GM15510 (cell line): ENCODE measurements around the gene WIPF3.

Source experiments
- POLR2A ChIP-seq: IDR thresholded peaks from 3 replicates; pipeline ENCODE4 v1.6.1; 2011; ENCODE audit warnings: borderline replicate concordance; ENCODE audit not compliant: insufficient read length; ENCODE audit errors: extremely low read depth

WIPF3 gene

GRCh38 chr7:29878081-29878688 is 71.9 kb downstream of the WIPF3 start:
- TF ChIP-seq POLR2A: no peak

GRCh38 chr7:29879609-29880008 is 73.3 kb downstream of the WIPF3 start:
- no peak for TF ChIP-seq POLR2A

GRCh38 chr7:29881724-29882123 is 75.4 kb downstream of the WIPF3 start:
- TF ChIP-seq POLR2A: no peak

- TF ChIP-seq POLR2A: no peak
Observed at GRCh38 chr7:29882481-29882880, 76.2 kb downstream of the WIPF3 start.

GRCh38 chr7:29883462-29884398 is 77.4 kb downstream of the WIPF3 start:
- no peak for TF ChIP-seq POLR2A

GRCh38 chr7:29884399-29885272 is 78.3 kb downstream of the WIPF3 start:
- no peak for TF ChIP-seq POLR2A

- no peak for TF ChIP-seq POLR2A
Observed at GRCh38 chr7:29885626-29886025, 79.3 kb downstream of the WIPF3 start.

GRCh38 chr7:29886827-29887226 is 80.5 kb downstream of the WIPF3 start:
- no peak for TF ChIP-seq POLR2A

- TF ChIP-seq POLR2A: no peak
Observed at GRCh38 chr7:29888006-29888405, 81.7 kb downstream of the WIPF3 start.

GRCh38 chr7:29889288-29889687 is 83.0 kb downstream of the WIPF3 start:
- TF ChIP-seq POLR2A: no peak

GRCh38 chr7:29890251-29890650 is 83.9 kb downstream of the WIPF3 start:
- TF ChIP-seq POLR2A: no peak

GRCh38 chr7:29891766-29892165 is 85.5 kb downstream of the WIPF3 start:
- no peak for TF ChIP-seq POLR2A

GRCh38 chr7:29892231-29892630 is 85.9 kb downstream of the WIPF3 start:
- no peak for TF ChIP-seq POLR2A

GRCh38 chr7:29893351-29893965 is 87.2 kb downstream of the WIPF3 start:
- no peak for TF ChIP-seq POLR2A

- no peak for TF ChIP-seq POLR2A
Observed at GRCh38 chr7:29894256-29894655, 87.9 kb downstream of the WIPF3 start.

GRCh38 chr7:29895559-29895958 is 89.3 kb downstream of the WIPF3 start:
- TF ChIP-seq POLR2A: no peak
